HG02763 (cell line): ENCODE results near the gene DOCK1.

Experiments used
- ATAC-seq: cut with Tn5 transposase; IDR thresholded peaks from one replicate; pipeline ENCODE4 v1.9.1; 2021; ENCODE audit warnings: mild to moderate bottlenecking, moderate library complexity; ENCODE audit not compliant: unreplicated experiment

Gene DOCK1

GRCh38 chr10:127003032-127003685, 97.9 kb downstream of the DOCK1 start:
- ATAC-seq, result no peak

- ATAC-seq, result no peak
These were observed 101.2 kb downstream of the DOCK1 start for GRCh38 chr10:127006453-127006852.

- ATAC-seq, result no peak
These were observed 104.1 kb downstream of the DOCK1 start for GRCh38 chr10:127009366-127009765.

- no peak for ATAC-seq
These were observed 105.9 kb downstream of the DOCK1 start for GRCh38 chr10:127011174-127011573.

- ATAC-seq, result no peak
These were observed 107.0 kb downstream of the DOCK1 start for GRCh38 chr10:127012071-127012768.

GRCh38 chr10:127012769-127013152, 107.5 kb downstream of the DOCK1 start:
- ATAC-seq, result no peak

GRCh38 chr10:127013211-127013656, 108.0 kb downstream of the DOCK1 start:
- ATAC-seq, result no peak

GRCh38 chr10:127013691-127014473, 108.7 kb downstream of the DOCK1 start:
- no peak for ATAC-seq

- no peak for ATAC-seq
These were observed 109.4 kb downstream of the DOCK1 start for GRCh38 chr10:127014671-127015070.

GRCh38 chr10:127015373-127015772, 110.1 kb downstream of the DOCK1 start:
- ATAC-seq, result no peak

- ATAC-seq, result no peak
These were observed 111.1 kb downstream of the DOCK1 start for GRCh38 chr10:127016331-127016730.

- ATAC-seq, result no peak
These were observed 112.5 kb downstream of the DOCK1 start for GRCh38 chr10:127017541-127018297.

- ATAC-seq, result no peak
These were observed 113.0 kb downstream of the DOCK1 start for GRCh38 chr10:127018298-127018650.

- ATAC-seq, result no peak
These were observed 113.5 kb downstream of the DOCK1 start for GRCh38 chr10:127018766-127019165.

GRCh38 chr10:127020260-127020659, 115.0 kb downstream of the DOCK1 start:
- ATAC-seq, result no peak

- no peak for ATAC-seq
These were observed 116.6 kb downstream of the DOCK1 start for GRCh38 chr10:127021801-127022200.

GRCh38 chr10:127024685-127025435, 119.6 kb downstream of the DOCK1 start:
- ATAC-seq, result no peak

GRCh38 chr10:127027786-127028185, 122.6 kb downstream of the DOCK1 start:
- no peak for ATAC-seq

GRCh38 chr10:127028556-127028955, 123.3 kb downstream of the DOCK1 start:
- no peak for ATAC-seq

GRCh38 chr10:127029061-127029460, 123.8 kb downstream of the DOCK1 start:
- ATAC-seq, result no peak
